Measurements from ENCODE around the gene THY1. TPM values are rescaled to one million over a fixed set of nuclear protein-coding genes. Genes with fewer than 3 reads are reported as not detected.
"Not testable (repeated sequence)": the region's sequence is repeated elsewhere in the genome, so short reads cannot be mapped to it uniquely, and the experiment has no call there.

Gene THY1
- total RNA-seq, 2 experiments from 2014 or later, result 0.07 to 0.17 TPM

- Mint-ChIP-seq H3K27me3 (ENCODE audit: low read depth) (peaks cover under 1% of the 10 kb centered on the region), H3K27ac (no peak overlapping the region), H3K4me3 (no peak overlapping the region), H3K4me1 (ENCODE audit: low read depth) (no peaks in the 10 kb centered on the region), H3K9me3 (no peaks in the 10 kb centered on the region), H3K36me3 (ENCODE audit: low read depth) (no peaks in the 10 kb centered on the region)
- DNase-seq, result peak; percentile 34
- intact Hi-C loops (cut with micrococcal nuclease), result no loop called here
- CTCF ChIA-PET, result interaction anchor here (0.7 to 0.9 kb wide), 2 partner anchors 14 to 81 kb away, joined by 3 read pairs; no protein-coding TSS in a partner anchor
Observed at GRCh38 chr11:119389611-119390254, 33.2 kb downstream of the THY1 start.

- intact Hi-C loops (cut with micrococcal nuclease), result no loop called here
- Mint-ChIP-seq H3K36me3 (ENCODE audit: low read depth) (no peaks in the 10 kb centered on the region), H3K27me3 (ENCODE audit: low read depth) (no peaks in the 10 kb centered on the region), H3K27ac (no peak overlapping the region), H3K4me3 (no peak overlapping the region), H3K9me3 (no peaks in the 10 kb centered on the region), H3K4me1 (ENCODE audit: low read depth) (no peaks in the 10 kb centered on the region)
- DNase-seq, result no peak
- CTCF ChIA-PET, result no interaction called here
Observed at GRCh38 chr11:119388103-119388502, 34.9 kb downstream of the THY1 start.

GRCh38 chr11:119384332-119384731 is 38.6 kb downstream of the THY1 start:
- Mint-ChIP-seq H3K9me3 (no peaks in the 10 kb centered on the region), H3K36me3 (ENCODE audit: low read depth) (no peaks in the 10 kb centered on the region), H3K4me3 (no peak overlapping the region), H3K4me1 (ENCODE audit: low read depth) (peaks cover 5% of the 10 kb centered on the region), H3K27me3 (ENCODE audit: low read depth) (no peaks in the 10 kb centered on the region), H3K27ac (no peak overlapping the region)
- intact Hi-C loops (cut with micrococcal nuclease), result no loop called here
- CTCF ChIA-PET, result interaction anchor here (1.0 to 11.9 kb wide), 5 partner anchors 9 to 92 kb away, joined by 3 to 132 read pairs (median 6); no protein-coding TSS in a partner anchor
- DNase-seq, result no peak

GRCh38 chr11:119382513-119382912 is 40.5 kb downstream of the THY1 start:
- H3K4me3 Mint-ChIP-seq; H3K4me1 Mint-ChIP-seq (ENCODE audit: low read depth); H3K27me3 Mint-ChIP-seq (ENCODE audit: low read depth); intact Hi-C loops (cut with micrococcal nuclease); DNase-seq; H3K36me3 Mint-ChIP-seq (ENCODE audit: low read depth); H3K27ac Mint-ChIP-seq; H3K9me3 Mint-ChIP-seq: not testable (repeated sequence)
- CTCF ChIA-PET, result interaction anchor here (0.7 to 11.9 kb wide), 6 partner anchors 19 to 92 kb away, joined by 3 to 132 read pairs (median 12); partner anchors contain the start of gene RNF26

- H3K4me3 Mint-ChIP-seq, result no peak overlapping the region
- intact Hi-C loops (cut with micrococcal nuclease), result no loop called here
Observed at GRCh38 chr11:119382101-119382500, 40.9 kb downstream of the THY1 start.

GRCh38 chr11:119381181-119381988 is 41.6 kb downstream of the THY1 start, which contains the start of gene USP2:
Gene USP2, minus strand, starts transcription at chr11:119381690. Its CDS starts 8,210 bp downstream, at chr11:119373480.
- H3K4me3 Mint-ChIP-seq, result no peak within 1 kb of the TSS
- H3K36me3 Mint-ChIP-seq (ENCODE audit: low read depth), result no peaks in the 10 kb centered on the region
- no peaks in the 10 kb centered on the region for H3K27me3 Mint-ChIP-seq (ENCODE audit: low read depth)
- H3K4me1 Mint-ChIP-seq (ENCODE audit: low read depth), result peaks cover 5% of the 10 kb centered on the region
- no peak within 1 kb of the TSS for H3K27ac Mint-ChIP-seq
- CTCF ChIA-PET, result interaction anchor here (0.5 to 11.9 kb wide), 16 partner anchors 9 to 120 kb away, joined by 3 to 132 read pairs (median 4); partner anchors contain the start of gene RNF26
- no peaks in the 10 kb centered on the region for H3K9me3 Mint-ChIP-seq
- peak; percentile 97 for DNase-seq
- intact Hi-C loops (cut with micrococcal nuclease), result loop anchor here (1.0 kb wide), 4 partner anchors 25 to 93 kb away; partner anchors contain the start of gene RNF26

More at GRCh38 chr11:119382101-119382500, 40.9 kb downstream of the THY1 start:
- Mint-ChIP-seq H3K27me3 (ENCODE audit: low read depth) (no peaks in the 10 kb centered on the region), H3K36me3 (ENCODE audit: low read depth) (no peaks in the 10 kb centered on the region), H3K4me1 (ENCODE audit: low read depth) (peaks cover 5% of the 10 kb centered on the region), H3K27ac (no peak overlapping the region), H3K9me3 (no peaks in the 10 kb centered on the region)
- CTCF ChIA-PET, result interaction anchor here (0.5 to 11.9 kb wide), 9 partner anchors 17 to 121 kb away, joined by 3 to 132 read pairs (median 9); partner anchors contain the start of gene RNF26
- DNase-seq, result no peak

GRCh38 chr11:119380827-119381180 is 42.2 kb downstream of the THY1 start:
- peaks cover 5% of the 10 kb centered on the region for H3K4me1 Mint-ChIP-seq (ENCODE audit: low read depth)
- no peaks in the 10 kb centered on the region for H3K36me3 Mint-ChIP-seq (ENCODE audit: low read depth)
- H3K9me3 Mint-ChIP-seq, result no peaks in the 10 kb centered on the region
- intact Hi-C loops (cut with micrococcal nuclease), result loop anchor here (1.0 kb wide), 4 partner anchors 25 to 93 kb away; partner anchors contain the start of gene RNF26
- no peak overlapping the region for H3K27ac Mint-ChIP-seq
- H3K4me3 Mint-ChIP-seq, result no peak overlapping the region
- H3K27me3 Mint-ChIP-seq (ENCODE audit: low read depth), result no peaks in the 10 kb centered on the region
- no peak for DNase-seq
- CTCF ChIA-PET, result interaction anchor here (0.6 to 11.9 kb wide), 14 partner anchors 9 to 475 kb away, joined by 3 to 132 read pairs (median 5); partner anchors contain the start of gene RNF26

GRCh38 chr11:119380160-119380826 is 42.7 kb downstream of the THY1 start:
- Mint-ChIP-seq H3K9me3 (no peaks in the 10 kb centered on the region), H3K27me3 (ENCODE audit: low read depth) (no peaks in the 10 kb centered on the region), H3K4me3 (no peak overlapping the region), H3K36me3 (ENCODE audit: low read depth) (no peaks in the 10 kb centered on the region), H3K27ac (no peak overlapping the region), H3K4me1 (ENCODE audit: low read depth) (peaks cover 5% of the 10 kb centered on the region)
- CTCF ChIA-PET, result interaction anchor here (0.6 to 11.9 kb wide), 9 partner anchors 9 to 475 kb away, joined by 3 to 132 read pairs (median 5); no protein-coding TSS in a partner anchor
- no peak for DNase-seq
- intact Hi-C loops (cut with micrococcal nuclease), result no loop called here

GRCh38 chr11:119378851-119379465 is 44.0 kb downstream of the THY1 start:
- DNase-seq, result no peak
- Mint-ChIP-seq H3K9me3 (no peaks in the 10 kb centered on the region), H3K4me3 (no peak overlapping the region), H3K27me3 (ENCODE audit: low read depth) (no peaks in the 10 kb centered on the region), H3K4me1 (ENCODE audit: low read depth) (peaks cover 5% of the 10 kb centered on the region), H3K36me3 (ENCODE audit: low read depth) (no peaks in the 10 kb centered on the region), H3K27ac (no peak overlapping the region)
- CTCF ChIA-PET, result interaction anchor here (0.8 to 11.9 kb wide), 2 partner anchors 22 to 102 kb away, joined by 3 to 132 read pairs; no protein-coding TSS in a partner anchor
- intact Hi-C loops (cut with micrococcal nuclease), result no loop called here

- H3K36me3 Mint-ChIP-seq (ENCODE audit: low read depth), result no peaks in the 10 kb centered on the region
- H3K9me3 Mint-ChIP-seq, result no peaks in the 10 kb centered on the region
- no peak overlapping the region for H3K4me3 Mint-ChIP-seq
- intact Hi-C loops (cut with micrococcal nuclease), result no loop called here
- H3K4me1 Mint-ChIP-seq (ENCODE audit: low read depth), result peaks cover 9% of the 10 kb centered on the region
- no peak overlapping the region for H3K27ac Mint-ChIP-seq
- CTCF ChIA-PET, result interaction anchor here (0.8 to 11.9 kb wide), 2 partner anchors 21 to 103 kb away, joined by 3 to 132 read pairs; no protein-coding TSS in a partner anchor
- no peaks in the 10 kb centered on the region for H3K27me3 Mint-ChIP-seq (ENCODE audit: low read depth)
- DNase-seq, result no peak
Observed at GRCh38 chr11:119377961-119378667, 44.9 kb downstream of the THY1 start.
